ENCODE data around the gene CLIP4.
"Not testable (repeated sequence)": the region's sequence is repeated elsewhere in the genome, so short reads cannot be mapped to it uniquely, and the experiment has no call there.

The CLIP4 gene

GRCh38 chr2:29104688-29105087 is 10.5 kb upstream of the CLIP4 start:
- DNase-seq (ENCODE audit: low spot score) = no peak

- no peak for DNase-seq (ENCODE audit: low spot score)
Observed at GRCh38 chr2:29105375-29105774, 9.8 kb upstream of the CLIP4 start.

GRCh38 chr2:29106256-29106655 is 9.0 kb upstream of the CLIP4 start:
- no peak for DNase-seq (ENCODE audit: low spot score)

GRCh38 chr2:29106980-29107388 is 8.2 kb upstream of the CLIP4 start:
- DNase-seq (ENCODE audit: low spot score) = no peak

GRCh38 chr2:29107547-29107946 is 7.7 kb upstream of the CLIP4 start:
- DNase-seq (ENCODE audit: low spot score) = not testable (repeated sequence)

GRCh38 chr2:29108225-29108624 is 7.0 kb upstream of the CLIP4 start:
- DNase-seq (ENCODE audit: low spot score) = no peak

GRCh38 chr2:29109246-29109645 is 6.0 kb upstream of the CLIP4 start:
- no peak for DNase-seq (ENCODE audit: low spot score)

GRCh38 chr2:29110916-29111535 is 4.2 kb upstream of the CLIP4 start:
- no peak for DNase-seq (ENCODE audit: low spot score)

GRCh38 chr2:29112379-29112778 is 2.8 kb upstream of the CLIP4 start:
- no peak for DNase-seq (ENCODE audit: low spot score)

- no peak for DNase-seq (ENCODE audit: low spot score)
Observed at GRCh38 chr2:29113027-29113686, 2.1 kb upstream of the CLIP4 start.

GRCh38 chr2:29113891-29114321 is 1.3 kb upstream of the CLIP4 start:
- no peak for DNase-seq (ENCODE audit: low spot score)

- DNase-seq (ENCODE audit: low spot score) = no peak
Observed at GRCh38 chr2:29114586-29114945, 649 bp upstream of the CLIP4 start.

- DNase-seq (ENCODE audit: low spot score) = peak; percentile 68
Observed at GRCh38 chr2:29115797-29116781, 874 bp downstream of the CLIP4 start.

- no peak for DNase-seq (ENCODE audit: low spot score)
Observed at GRCh38 chr2:29117636-29118303, 2.6 kb downstream of the CLIP4 start.

- no peak for DNase-seq (ENCODE audit: low spot score)
Observed at GRCh38 chr2:29119211-29119610, 4.0 kb downstream of the CLIP4 start.

GRCh38 chr2:29120846-29121245 is 5.6 kb downstream of the CLIP4 start:
- DNase-seq (ENCODE audit: low spot score) = no peak

- no peak for DNase-seq (ENCODE audit: low spot score)
Observed at GRCh38 chr2:29123617-29124349, 8.6 kb downstream of the CLIP4 start.

- DNase-seq (ENCODE audit: low spot score) = no peak
Observed at GRCh38 chr2:29124504-29124903, 9.3 kb downstream of the CLIP4 start.

- no peak for DNase-seq (ENCODE audit: low spot score)
Observed at GRCh38 chr2:29129586-29130281, 14.5 kb downstream of the CLIP4 start.

GRCh38 chr2:29130295-29130694 is 15.1 kb downstream of the CLIP4 start:
- DNase-seq (ENCODE audit: low spot score) = no peak

GRCh38 chr2:29134933-29135332 is 19.7 kb downstream of the CLIP4 start:
- DNase-seq (ENCODE audit: low spot score) = no peak

All from CD4-positive, alpha-beta T cell treated with Interleukin-6 at 100 ng/mL for 8 hours (primary cell).